Heart left ventricle (tissue), 16 donors: ENCODE measurements around the gene EVPLL. TPM values are rescaled to one million over a fixed set of nuclear protein-coding genes. Genes with fewer than 3 reads are reported as not detected.

Experiments
- ATAC-seq, 4 donors: fragments of 200-7000 bp; cut with Tn5 transposase; one replicate each; pipeline ENCODE4 v1.9.1; 2020 to 2022; ENCODE audit warnings: moderate library complexity in 4 of 4, mild to moderate bottlenecking in 3 of 4, moderate number of reproducible peaks in 1 of 4
- DNase-seq, 5 donors: peaks; one replicate each; pipeline ENCODE4 v3.0.0-alpha.2; 2020
- H3K27ac ChIP-seq, 12 donors: fragments of 200-600 bp; sonication (generic) in 4 of 12; one replicate each; pipeline versions ENCODE4 v1.5.0 to v1.8.0; 2016 to 2022; ENCODE audit warnings: mild to moderate bottlenecking in 2 of 12
- H3K27me3 ChIP-seq, 9 donors: fragments of 200-600 bp; sonication (generic) in 2 of 9; one replicate each; pipeline versions ENCODE4 v1.5.1 to v1.8.0; 2016 to 2022; ENCODE audit warnings: mild to moderate bottlenecking in 3 of 9
- H3K36me3 ChIP-seq, 9 donors: fragments of 200-600 bp; sonication (generic) in 2 of 9; one replicate each; pipeline versions ENCODE4 v1.5.0 to v1.8.0; 2018 to 2022; ENCODE audit warnings: mild to moderate bottlenecking in 2 of 9
- H3K4me1 ChIP-seq, 12 donors: fragments of 200-600 bp; sonication (generic) in 4 of 12; one replicate each; pipeline versions ENCODE4 v1.5.0 to v1.8.0; 2016 to 2022; ENCODE audit warnings: mild to moderate bottlenecking in 3 of 12
- H3K4me3 ChIP-seq, 12 donors: fragments of 200-600 bp; sonication (generic) in 4 of 12; one replicate each; pipeline versions ENCODE4 v1.5.0 to v1.8.0; 2017 to 2022; ENCODE audit warnings: mild to moderate bottlenecking in 9 of 12, moderate library complexity in 4 of 12
- H3K9me3 ChIP-seq, 12 donors: fragments of 200-600 bp; sonication (generic) in 4 of 12; one replicate each; pipeline versions ENCODE4 v1.5.0 to v1.8.0; 2016 to 2022; ENCODE audit warnings: mild to moderate bottlenecking in 1 of 12
- CTCF ChIP-seq, 12 donors: fragments of 200-600 bp; sonication (generic) in 4 of 12; IDR thresholded peaks; one replicate each; pipeline versions ENCODE4 v1.5.0 to v1.8.0; 2018 to 2022; ENCODE audit warnings: antibody characterized with exemption in 12 of 12, mild to moderate bottlenecking in 5 of 12
- POLR2A ChIP-seq, 2 donors: fragments of 450-650 bp; IDR thresholded peaks; one replicate each; pipeline ENCODE4 v1.6.1; 2017; ENCODE audit warnings: antibody characterized with exemption in 2 of 2, mild to moderate bottlenecking in 2 of 2, moderate library complexity in 2 of 2
- WGBS, 4 donors: extraction: QIAGEN DNeasy Blood & Tissue Kit in 2 of 4; methylation state at CpG; one replicate each; pipeline versions ENCODE4 v1.1.5 to v1.1.7; 2013 to 2018; 5-methylcytosine and 5-hydroxymethylcytosine counted together
- intact Hi-C, 10 donors: fragments of 100-400 bp; cut with DNase I; formaldehyde crosslinking; loops; one replicate each; pipeline versions ENCODE4 v1.11.1 to v1.14.2; 2022
- polyA plus RNA-seq, 2 donors: library from polyadenylated mRNA; stranded (reverse); fragments of 200-250 nt; gene quantifications; one replicate each; pipeline ENCODE4 v1.2.3, GENCODE V29; 2013
- total RNA-seq, 9 donors: library from RNA; depleted of rRNA in 2 of 9; stranded (reverse); fragments of >200 nt in 2 of 9; fragmentation: NEBNext Ultra II Directional in 3 of 9; extraction: Animal tissue kit (Norgen Biotek cat#: 25700) in 3 of 9; gene quantifications; one replicate each; pipeline versions ENCODE4 v1.1.0 to v1.2.4, GENCODE V29; 2016 to 2023
- donor health status: ischemic (EF 13 %, LVEDD 7.1; RV severe dilation, severe dysfunction).
- donor health status: healthy with polysubstance abuse.
- donor health status: DM: no; HTN: yes; CAD: no.
- donor health status: DM: no; HTN: no; CAD: no.
- donor health status: ischemic (EF 25% LVEDD 6.9; RV normal size, moderate dysfunction).
- donor health status: ischemic (EF 25% LVEDD 5.7; RV mildly dilated, moderate dysfunction).
- donor health status: healthy.
- donor health status: DM: yes; HTN: yes; CAD: no.
- donor health status: ischemic (EF 35%, LVEDD 5.7; RV mildly dilated, moderate dysfunction).
- donor health status: nonischemic (EF 11% LVEDD 7.7; RV severe dilation, severe dysfunction).
- donor health status: DM: yes; HTN: yes; CAD: no.
- donor health status: PGD.
- donor health status: ischemic (EF 29% LVEDD 5.4; RV normal size, mild dysfunction).
- donor health status: nonischemic (EF 23%, LVEDD 6.1; RV moderate dilation, normal function).

The EVPLL gene
- total and polyA plus RNA-seq, 11 donors, result not detected

DNA sequence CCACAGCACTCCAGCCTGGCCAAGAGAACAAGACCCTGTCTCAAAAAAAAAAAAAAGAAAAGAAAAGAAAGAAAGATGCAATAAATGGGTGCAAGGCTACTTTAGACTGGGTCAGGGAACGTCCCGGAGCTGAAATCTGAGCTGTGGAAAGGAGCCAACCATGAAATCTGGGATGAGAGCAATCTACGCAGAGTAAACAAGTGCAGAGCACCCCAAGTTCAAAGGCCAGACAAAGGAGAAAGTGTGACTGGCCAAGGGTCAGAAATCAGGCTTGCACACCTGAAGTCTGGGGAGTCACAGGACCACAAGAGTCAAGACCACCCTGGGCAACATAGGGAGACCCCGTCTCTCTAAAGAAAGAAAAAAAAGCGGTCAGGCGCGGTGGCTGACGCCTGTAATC is 17.1 kb upstream of the EVPLL start:
- no peak overlapping the region for H3K27ac ChIP-seq
- WGBS, 4 donors, result 91 to 93% (median 92%) methylated on average over 8 of the region's 8 CpGs
- no peaks in the 10 kb centered on the region for H3K9me3 ChIP-seq
- H3K4me3 ChIP-seq, result no peak overlapping the region
- TF ChIP-seq CTCF (IDR thresholded peaks at IDR 0.05), result no peak
- intact Hi-C loops, result no loop called here
- peaks cover 0 to 38% (median 6%) of the 10 kb centered on the region in 12 donors for H3K4me1 ChIP-seq
- H3K27me3 ChIP-seq, result no peaks in the 10 kb centered on the region
- ATAC-seq, result no peak
- no peak for DNase-seq
- H3K36me3 ChIP-seq, result peaks cover 0 to 11% (median 0%) of the 10 kb centered on the region in 9 donors

GRCh38 chr17:18361837-18362697 is 15.5 kb upstream of the EVPLL start:
- TF ChIP-seq POLR2A (IDR thresholded peaks at IDR 0.05) (no peak), CTCF (IDR thresholded peaks at IDR 0.05) (no peak)
- 56 to 65% (median 64%) methylated on average over 15 of the region's 15 CpGs for WGBS, 4 donors
- peaks cover 0 to 4% (median 0%) of the 10 kb centered on the region in 12 donors for H3K9me3 ChIP-seq
- DNase-seq (no peak), ATAC-seq (no peak)
- H3K27ac ChIP-seq, result peak overlapping the region in 11 of 12 donors; percentile 19 to 82 (median 65)
- H3K36me3 ChIP-seq, result peaks cover 0 to 11% (median 0%) of the 10 kb centered on the region in 9 donors
- peak overlapping the region in 10 of 12 donors; percentile 66 to 94 (median 84) for H3K4me3 ChIP-seq
- H3K4me1 ChIP-seq, result peaks cover 0 to 26% (median 6%) of the 10 kb centered on the region in 12 donors
- H3K27me3 ChIP-seq, result no peaks in the 10 kb centered on the region
- intact Hi-C loops, result no loop called here

- H3K9me3 ChIP-seq, result peaks cover 0 to 4% (median 0%) of the 10 kb centered on the region in 12 donors
- 6 to 11% (median 8%) methylated on average over 14 of the region's 14 CpGs for WGBS, 4 donors
- intact Hi-C loops, result no loop called here
Measured at GRCh38 chr17:18362698-18363100, 14.9 kb upstream of the EVPLL start.

More at GRCh38 chr17:18362698-18363100, 14.9 kb upstream of the EVPLL start:
- Histone ChIP-seq H3K27ac (peak overlapping the region; percentile 11 to 82 (median 64)), H3K36me3 (peaks cover 0 to 11% (median 0%) of the 10 kb centered on the region in 9 donors), H3K4me1 (peaks cover 0 to 20% (median 6%) of the 10 kb centered on the region in 12 donors), H3K4me3 (peak overlapping the region; percentile 55 to 97 (median 84)), H3K27me3 (no peaks in the 10 kb centered on the region)
- ATAC-seq (peak in 1 of 4 donors; percentile 29), DNase-seq (peak; percentile 55 to 81 (median 63))
- TF ChIP-seq CTCF (IDR thresholded peaks at IDR 0.05) (no peak), POLR2A (IDR thresholded peaks at IDR 0.05) (no peak)
